Panc1 (cell line): ENCODE data around the gene TXNDC2.
"Not testable (repeated sequence)": the region's sequence is repeated elsewhere in the genome, so short reads cannot be mapped to it uniquely, and the experiment has no call there.

ENCODE experiments used
- CTCF ChIP-seq: fragments of 450-650 bp; IDR thresholded peaks from 2 replicates; pipeline ENCODE4 v1.5.1; 2017; ENCODE audit warnings: mild to moderate bottlenecking
- POLR2AphosphoS5 ChIP-seq: IDR thresholded peaks from 2 replicates; pipeline ENCODE4 v1.6.1; 2012; ENCODE audit warnings: mild to moderate bottlenecking, low read depth, low read length, moderate library complexity
- REST ChIP-seq, 2 experiments: IDR thresholded peaks; 2 replicates each; pipeline ENCODE4 v1.6.1; 2011 to 2012; ENCODE audit warnings: low read depth in 2 of 2, control low read depth in 1 of 2, low read length in 1 of 2, mild to moderate bottlenecking in 1 of 2, moderate library complexity in 1 of 2; ENCODE audit not compliant: insufficient read depth in 1 of 2
- SIN3A ChIP-seq: IDR thresholded peaks from 2 replicates; pipeline ENCODE4 v1.6.1; 2012; ENCODE audit warnings: low read depth, mild to moderate bottlenecking, low read length, moderate library complexity, borderline replicate concordance; ENCODE audit not compliant: insufficient read depth
- TCF7L2 ChIP-seq: IDR thresholded peaks from 2 replicates; pipeline ENCODE4 v1.6.1; 2011; ENCODE audit warnings: mild to moderate bottlenecking, low read depth, low read length, inconsistent platforms

- TF ChIP-seq TCF7L2; CTCF; REST (IDR thresholded peaks at IDR 0.05; ENCODE audit: insufficient read depth in 1 of 2, low read depth in 2 of 2, low read length in 1 of 2); POLR2AphosphoS5; SIN3A: not testable (repeated sequence)
Observed at GRCh38 chr18:9857479-9857998, 28.2 kb upstream of the TXNDC2 start.
